Measurements from ENCODE around the gene SUGT1. TPM values are rescaled to one million over a fixed set of nuclear protein-coding genes. Genes with fewer than 3 reads are reported as not detected.
"Not testable (repeated sequence)": the region's sequence is repeated elsewhere in the genome, so short reads cannot be mapped to it uniquely, and the experiment has no call there.

Gene SUGT1
- polyA plus RNA-seq (ENCODE audit: insufficient read depth in 1 of 5, insufficient read length in 5 of 5, low replicate concordance in 1 of 5) = 10 to 100 TPM; 46.7 to 62.2 (median 55.6) TPM
- long read RNA-seq, donor 1, transcript SUGT1-204 (1 exons, 2,802 nt) = major isoform, 5 of 16 reads
- long read RNA-seq, donor 1, partial matches to known transcripts = 11 of 16 reads
- long read RNA-seq, donor 1, other reads (novel, unspliced or antisense) = 0 of 16 reads
- long read RNA-seq, donor 2, transcript SUGT1-204 (1 exons, 2,802 nt) = major isoform, 7 of 13 reads
- long read RNA-seq, donor 2, partial matches to known transcripts = 0 of 13 reads
- long read RNA-seq, donor 2, other reads (novel, unspliced or antisense) = 6 of 13 reads
- long read RNA-seq, donor 3, transcript SUGT1-204 (1 exons, 2,802 nt) = major isoform, 6 of 11 reads
- long read RNA-seq, donor 3, partial matches to known transcripts = 0 of 11 reads
- long read RNA-seq, donor 3, other reads (novel, unspliced or antisense) = 5 of 11 reads
- long read RNA-seq, donor 4, full-length matches to known transcripts = 7 of 19 reads
- long read RNA-seq, donor 4, partial matches to known transcripts = 5 of 19 reads
- long read RNA-seq, donor 4, other reads (novel, unspliced or antisense) = 7 of 19 reads
- long read RNA-seq, donor 5, transcript SUGT1-204 (1 exons, 2,802 nt) = major isoform, 7 of 25 reads
- long read RNA-seq, donor 5, partial matches to known transcripts = 7 of 25 reads
- long read RNA-seq, donor 5, other reads (novel, unspliced or antisense) = 11 of 25 reads
- long read RNA-seq, donor 6, transcript SUGT1-204 (1 exons, 2,802 nt) = major isoform, 22 of 37 reads
- long read RNA-seq, donor 6, partial matches to known transcripts = 5 of 37 reads
- long read RNA-seq, donor 6, other reads (novel, unspliced or antisense) = 10 of 37 reads
- long read RNA-seq, donor 7, transcript SUGT1-204 (1 exons, 2,802 nt) = major isoform, 21 of 21 reads
- long read RNA-seq, donor 7, partial matches to known transcripts = 0 of 21 reads
- long read RNA-seq, donor 7, other reads (novel, unspliced or antisense) = 0 of 21 reads
- long read RNA-seq, donor 8, partial matches to known transcripts = 0 of 2 reads
- long read RNA-seq, donor 8, other reads (novel, unspliced or antisense) = 0 of 2 reads

GRCh38 chr13:52652196-52652979 is at the start of gene SUGT1:
SUGT1 (plus strand) TSS chr13:52652836; CDS start chr13:52652921, 85 bp downstream.
- peak; percentile 98 for DNase-seq

DNA sequence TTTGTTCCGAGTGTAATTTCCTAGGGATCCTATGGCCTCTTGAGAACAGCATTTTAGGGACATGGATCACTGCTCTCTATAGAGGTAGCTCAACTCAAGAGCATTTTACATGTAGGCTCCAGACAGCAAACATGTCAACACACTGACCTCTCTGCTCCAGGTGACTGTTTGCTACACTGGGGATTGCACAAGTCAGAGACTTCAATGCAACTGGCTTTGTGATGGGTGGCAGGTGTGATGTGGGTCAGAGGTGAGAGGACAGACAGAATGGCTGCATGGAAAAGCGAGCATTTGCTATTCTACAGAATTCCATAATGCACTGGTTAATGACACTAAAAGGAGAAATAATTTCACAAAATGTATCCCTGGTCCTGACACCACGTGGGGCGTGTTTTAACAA is 49.3 kb upstream of the SUGT1 start:
- DNase-seq = not testable (repeated sequence)

DNA sequence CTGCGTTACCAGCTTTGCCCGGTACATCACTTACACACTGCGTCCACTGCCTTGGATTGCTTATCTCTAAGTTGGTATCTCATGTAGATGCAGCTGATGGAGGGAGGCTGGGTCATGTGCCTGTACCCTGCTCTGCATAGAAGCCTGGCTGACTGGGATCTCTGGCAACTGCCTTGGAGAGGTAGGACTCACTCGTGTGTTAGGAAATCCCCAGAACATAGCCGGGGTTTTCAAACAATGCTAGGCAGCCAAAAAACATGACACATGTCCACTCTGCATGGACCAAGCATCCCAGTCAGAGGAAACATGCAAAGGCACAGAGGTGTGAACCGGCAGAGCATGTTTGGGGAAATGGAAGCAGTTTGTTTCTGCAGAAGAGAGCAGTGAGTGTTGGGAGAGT is 46.5 kb upstream of the SUGT1 start:
- DNase-seq = not testable (repeated sequence)

- DNase-seq = not testable (repeated sequence)
Observed at GRCh38 chr13:52606795-52607194, 45.8 kb upstream of the SUGT1 start.

DNA sequence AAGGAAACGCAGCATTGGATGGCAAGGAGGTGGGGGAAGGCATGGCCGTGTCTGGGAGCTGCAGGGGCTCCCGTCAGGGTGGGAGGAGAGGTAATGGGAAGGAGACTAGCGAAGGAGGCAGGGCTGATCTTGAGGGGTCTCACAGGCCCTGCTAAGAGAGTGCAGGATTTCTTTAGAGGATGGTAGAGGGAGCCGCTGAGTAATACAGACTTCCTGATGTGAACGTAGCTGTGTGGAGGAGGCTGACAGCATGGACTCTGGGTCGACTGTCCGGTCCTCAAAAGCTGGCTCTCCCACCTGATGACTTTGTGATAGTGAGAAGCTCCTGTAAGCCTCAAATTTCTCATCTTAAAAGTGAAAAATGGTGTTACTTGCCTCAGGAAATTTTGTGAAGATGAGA is 44.5 kb upstream of the SUGT1 start:
- not testable (repeated sequence) for DNase-seq

DNA sequence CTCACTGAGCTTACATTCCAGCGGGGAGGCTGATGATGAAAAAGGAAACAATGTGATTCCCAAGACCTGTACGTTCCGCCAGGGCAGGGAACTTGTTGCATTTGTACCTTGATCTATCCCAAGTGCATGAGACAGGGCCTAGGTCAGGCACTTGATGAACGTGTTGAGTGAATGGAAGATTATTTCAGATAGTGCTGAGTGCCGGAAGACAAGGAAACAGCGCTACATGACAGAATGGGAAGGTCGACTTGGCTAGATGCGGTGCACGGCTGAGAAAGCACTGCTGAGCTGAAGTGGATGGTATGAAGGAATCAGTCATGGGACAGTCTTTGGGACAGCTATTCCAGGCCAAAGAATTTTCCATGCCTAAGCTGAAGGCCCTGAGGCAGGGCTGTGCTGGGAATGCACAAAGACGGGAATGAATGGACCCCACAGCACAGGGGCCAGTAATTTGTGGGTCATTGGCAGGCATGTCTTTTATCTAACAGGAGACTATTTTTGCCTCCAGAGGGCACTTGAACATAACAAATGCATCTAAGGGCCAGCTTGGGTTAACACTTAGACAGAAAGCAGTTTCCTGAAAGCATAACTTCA is 43.5 kb upstream of the SUGT1 start:
- DNase-seq = peak; percentile 25 to 42

DNA sequence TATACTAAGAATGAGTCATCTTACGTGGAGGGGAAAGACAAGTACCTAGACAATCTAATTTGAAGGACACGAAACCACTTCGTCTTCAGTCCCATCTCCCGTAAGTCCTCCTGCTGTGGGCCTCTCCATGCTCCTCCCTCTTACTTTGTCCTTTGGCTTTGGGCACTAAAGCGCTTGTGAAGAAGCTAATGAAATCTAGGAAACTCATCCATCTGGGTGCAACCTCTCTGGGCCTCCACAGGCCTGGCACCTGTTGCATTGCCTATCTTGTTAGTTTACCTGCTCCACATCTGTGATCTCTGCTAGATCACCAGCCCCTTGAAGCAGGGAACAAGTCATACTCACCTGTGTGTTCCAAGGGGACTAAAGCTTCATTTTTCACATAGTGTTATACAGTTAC is 42.5 kb upstream of the SUGT1 start:
- not testable (repeated sequence) for DNase-seq

GRCh38 chr13:52615134-52615801 is 37.4 kb upstream of the SUGT1 start:
- no peak for DNase-seq

DNA sequence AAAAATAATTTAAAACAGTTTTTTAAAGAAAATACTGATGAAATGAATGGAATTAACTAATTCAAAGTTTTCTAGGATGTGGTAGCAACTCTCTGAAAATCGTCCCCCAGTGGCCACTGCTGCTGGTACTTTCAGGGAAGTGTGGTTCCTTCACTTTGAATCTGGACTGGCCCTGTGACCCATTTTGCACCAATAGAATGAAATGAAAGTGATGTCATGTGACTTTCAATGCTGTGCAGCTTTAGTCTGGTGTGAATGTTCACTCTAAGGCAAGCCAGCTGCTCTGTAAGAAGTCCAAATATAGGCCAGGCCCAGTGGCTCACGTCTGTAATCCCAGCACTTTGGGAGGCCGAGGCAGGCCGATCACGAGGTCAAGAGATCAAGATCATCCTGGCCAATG is 36.8 kb upstream of the SUGT1 start:
- no peak for DNase-seq

DNA sequence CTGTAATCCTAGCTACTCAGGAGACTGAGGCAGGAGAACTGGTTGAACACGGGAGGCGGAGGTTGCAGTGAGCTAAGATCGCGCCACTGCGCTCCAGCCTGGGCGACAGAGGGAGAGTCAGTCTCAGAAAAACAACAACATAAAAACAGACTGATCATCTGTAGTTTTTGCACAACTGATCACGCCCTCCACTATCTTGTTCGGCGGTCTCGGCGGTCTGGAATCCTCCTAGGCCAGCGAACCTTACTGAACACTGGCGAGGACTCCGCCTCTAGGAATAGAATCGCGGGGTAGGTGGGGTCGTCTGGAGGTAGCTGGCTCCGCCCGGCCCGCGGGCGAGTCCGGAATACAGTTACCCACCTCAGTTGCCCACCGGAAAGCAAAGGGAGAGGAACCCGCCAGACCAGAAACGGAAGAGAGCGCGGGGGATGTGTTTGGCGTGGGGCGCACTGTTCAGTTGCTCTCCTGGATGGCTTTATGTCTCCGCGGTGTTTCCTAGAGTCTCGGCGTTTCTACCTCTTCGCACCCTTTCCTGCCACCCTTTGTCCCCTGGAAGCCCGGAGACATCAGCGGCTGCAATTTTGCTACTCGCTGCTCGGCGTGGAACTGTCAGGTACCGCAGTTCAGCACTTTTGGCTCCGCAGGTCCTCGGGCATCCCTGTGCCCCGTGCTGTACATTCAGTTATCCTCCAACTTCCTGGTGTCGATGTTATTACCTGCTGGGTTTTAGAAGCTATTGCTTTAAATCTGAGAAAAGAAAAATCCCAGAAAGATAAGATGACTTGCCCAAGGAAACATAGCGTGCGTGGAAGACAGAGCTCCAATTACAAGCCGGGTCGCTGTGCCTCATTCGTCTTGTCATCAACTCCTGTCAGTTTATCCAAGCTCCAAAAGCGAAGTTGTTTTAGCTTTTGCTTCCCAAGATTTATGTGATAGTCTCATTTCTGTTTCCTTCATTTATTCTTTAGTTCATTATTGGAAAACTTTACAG is 35.3 kb upstream of the SUGT1 start:
- peak; percentile 74 to 76 for DNase-seq

DNA sequence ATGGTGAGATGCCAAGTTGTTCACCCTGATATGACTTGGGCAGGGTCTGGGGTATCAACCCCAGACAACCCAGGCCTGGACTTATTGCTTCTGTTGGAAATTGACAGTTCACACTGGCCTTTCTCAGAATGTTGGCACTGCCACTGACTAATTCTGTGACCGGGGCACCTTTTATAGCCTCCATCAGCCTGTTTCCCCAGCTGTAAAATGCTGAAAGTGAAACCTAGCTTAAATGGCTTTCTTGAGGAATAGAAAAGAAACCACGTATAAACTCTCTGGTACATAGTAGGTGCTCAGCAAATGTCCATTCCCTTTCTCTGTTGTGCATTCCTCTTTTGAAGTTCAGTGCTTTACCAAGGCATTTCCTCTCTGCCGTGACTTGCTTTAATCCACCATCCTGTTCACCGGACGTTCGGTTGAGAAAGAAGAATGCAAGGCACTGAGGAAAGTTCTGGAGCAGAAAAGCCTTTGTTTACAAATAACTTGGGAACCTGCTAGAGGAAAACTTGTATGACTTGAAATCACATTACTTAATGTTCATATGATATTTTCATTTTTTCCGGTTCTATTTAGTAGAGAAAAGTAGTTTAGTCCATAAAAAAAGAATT is 21.4 kb upstream of the SUGT1 start:
- not testable (repeated sequence) for DNase-seq

DNA sequence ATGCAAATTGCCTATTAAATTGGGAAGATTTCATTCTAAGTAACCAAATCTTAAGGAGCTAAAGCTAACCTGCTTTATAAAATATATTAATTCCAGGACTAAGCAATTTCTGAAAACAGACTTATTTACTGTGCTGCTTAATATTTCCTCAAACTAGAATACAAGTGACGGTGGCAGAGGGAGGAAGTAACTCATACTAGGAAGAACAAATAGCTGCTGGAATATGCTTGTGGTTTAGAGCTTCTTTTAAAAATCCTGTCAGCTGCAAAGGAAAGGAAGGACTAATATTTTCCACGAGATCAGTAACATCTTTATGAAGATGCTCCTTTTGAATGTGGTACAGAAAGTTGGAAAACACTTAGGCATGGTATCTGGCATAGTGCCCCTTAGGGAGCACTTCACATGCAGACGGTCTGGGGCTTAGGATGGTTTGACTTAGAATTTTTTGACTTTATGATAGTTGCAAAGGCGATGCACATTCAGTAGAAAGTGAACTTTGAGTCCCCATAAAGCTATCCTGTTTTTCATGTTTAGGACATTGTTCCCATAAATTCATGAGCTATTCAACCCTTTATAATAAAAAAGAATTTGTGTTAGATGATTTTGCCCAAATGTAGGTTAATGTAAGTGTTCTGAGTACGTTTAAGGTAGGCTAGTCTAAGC is 13.8 kb upstream of the SUGT1 start:
- no peak for DNase-seq

DNA sequence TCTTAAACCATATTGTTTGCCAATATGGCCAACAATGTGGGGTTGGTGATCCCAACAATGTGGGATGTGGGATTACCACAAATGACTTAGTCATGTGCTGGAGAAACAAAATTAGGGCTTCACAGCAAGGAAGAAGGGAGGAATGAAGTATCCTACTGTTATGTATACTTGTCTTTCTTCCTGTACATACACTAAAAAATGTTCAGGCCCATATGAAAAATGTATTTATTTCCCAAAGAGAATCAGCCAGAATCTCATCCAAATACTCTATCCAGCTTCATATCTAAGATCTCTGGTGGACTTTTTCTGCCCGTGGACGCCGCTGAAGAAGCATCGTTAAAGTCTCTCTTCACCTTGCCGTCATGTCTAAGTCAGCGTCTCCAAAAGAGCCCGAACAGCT is 10.5 kb upstream of the SUGT1 start, which contains the start of gene HNRNPA1L2:
HNRNPA1L2 (plus strand) TSS at position 301 of the 400 bp plus-strand sequence; CDS start at position 363, 62 bp downstream.
- DNase-seq = no peak

GRCh38 chr13:52644108-52644507 is 8.5 kb upstream of the SUGT1 start:
- no peak for DNase-seq

- DNase-seq = no peak
Observed at GRCh38 chr13:52646967-52647366, 5.7 kb upstream of the SUGT1 start.

DNA sequence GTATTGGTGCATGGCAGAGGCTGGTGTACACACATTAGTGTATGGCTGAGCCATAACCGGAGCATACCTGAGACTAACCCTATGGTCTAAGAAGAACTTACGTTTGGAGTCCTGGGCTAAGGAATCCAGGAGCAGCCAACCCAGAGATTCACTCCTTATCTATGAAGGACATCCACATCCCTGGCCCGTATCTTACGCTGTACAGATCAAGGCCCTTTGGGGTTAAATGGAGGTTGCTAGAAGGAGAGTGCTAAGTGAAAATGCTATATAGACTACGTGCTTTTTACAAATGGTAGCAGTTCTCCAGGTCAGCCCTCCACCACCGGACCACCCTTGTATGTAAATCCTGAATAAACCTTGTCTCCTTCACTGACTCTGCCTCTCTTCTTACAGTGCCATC is 1.9 kb upstream of the SUGT1 start:
- DNase-seq = no peak

DNA sequence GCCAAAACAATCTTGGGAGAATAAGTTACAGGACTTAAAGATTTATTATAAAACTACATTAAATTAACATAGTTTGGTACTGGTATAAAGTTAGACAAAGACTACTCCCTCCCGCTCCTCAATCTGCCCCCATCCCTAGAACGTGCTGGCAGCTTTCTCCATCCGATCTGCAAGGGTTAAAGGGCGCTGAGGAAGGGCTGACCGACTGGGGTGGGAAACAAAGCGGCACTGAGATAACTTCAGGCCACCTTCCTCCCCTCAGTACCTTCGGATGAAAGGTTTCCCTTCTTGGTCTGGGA is 790 bp upstream of the SUGT1 start:
- no peak for DNase-seq

GRCh38 chr13:52652980-52653303 is 306 bp downstream of the SUGT1 start:
- no peak for DNase-seq
